GM12873 (cell line): ENCODE results near the gene TMEM52.

Experiments
- CTCF ChIP-seq: IDR thresholded peaks from 2 replicates; pipeline ENCODE4 v1.5.1; 2012; ENCODE audit warnings: low read depth, mild to moderate bottlenecking, moderate library complexity, low read length, control low read depth; ENCODE audit not compliant: insufficient read depth; ENCODE audit errors: missing control alignments

The TMEM52 gene

GRCh38 chr1:1941211-1941841 is 22.2 kb upstream of the TMEM52 start:
- TF ChIP-seq CTCF, result no peak

- TF ChIP-seq CTCF, result no peak
Observed at GRCh38 chr1:1940123-1940425, 21.0 kb upstream of the TMEM52 start.

GRCh38 chr1:1939296-1940122 is 20.4 kb upstream of the TMEM52 start:
- TF ChIP-seq CTCF, result no peak

- no peak for TF ChIP-seq CTCF
Observed at GRCh38 chr1:1938613-1939295, 19.7 kb upstream of the TMEM52 start.

GRCh38 chr1:1938276-1938573 is 19.1 kb upstream of the TMEM52 start:
- TF ChIP-seq CTCF, result no peak

GRCh38 chr1:1937549-1938275 is 18.6 kb upstream of the TMEM52 start:
- no peak for TF ChIP-seq CTCF

GRCh38 chr1:1937061-1937460 is 18.0 kb upstream of the TMEM52 start:
- no peak for TF ChIP-seq CTCF
